Activated CD8-positive, alpha-beta memory T cell treated with anti-CD3 and anti-CD28 coated beads for 24 hours (primary cell): Measurements from ENCODE around the gene DHX36.

ENCODE experiments used
- DNase-seq: peaks from one replicate; pipeline ENCODE4 v3.0.0-alpha.2; 2020

The DHX36 gene

GRCh38 chr3:154323891-154324738 is at the start of gene DHX36:
Gene DHX36, minus strand, starts transcription at chr3:154324487. Its CDS starts 71 bp downstream, at chr3:154324416.
- DNase-seq: peak; percentile 94

- DNase-seq: no peak
Observed at GRCh38 chr3:154367221-154367620, 42.9 kb upstream of the DHX36 start.

- DNase-seq: no peak
Observed at GRCh38 chr3:154364849-154365248, 40.6 kb upstream of the DHX36 start.

GRCh38 chr3:154361099-154361498 is 36.8 kb upstream of the DHX36 start:
- no peak for DNase-seq

GRCh38 chr3:154356009-154356408 is 31.7 kb upstream of the DHX36 start:
- no peak for DNase-seq

GRCh38 chr3:154349223-154349622 is 24.9 kb upstream of the DHX36 start:
- DNase-seq: no peak

GRCh38 chr3:154345422-154346122 is 21.3 kb upstream of the DHX36 start:
- no peak for DNase-seq

GRCh38 chr3:154338570-154338969 is 14.3 kb upstream of the DHX36 start:
- no peak for DNase-seq

- DNase-seq: no peak
Observed at GRCh38 chr3:154338008-154338407, 13.7 kb upstream of the DHX36 start.

GRCh38 chr3:154334973-154335420 is 10.7 kb upstream of the DHX36 start:
- no peak for DNase-seq

GRCh38 chr3:154327871-154328270 is 3.6 kb upstream of the DHX36 start:
- no peak for DNase-seq

GRCh38 chr3:154324919-154325318 is 632 bp upstream of the DHX36 start:
- DNase-seq: no peak

- DNase-seq: no peak
Observed at GRCh38 chr3:154316974-154317767, 7.1 kb downstream of the DHX36 start.

- no peak for DNase-seq
Observed at GRCh38 chr3:154314152-154314551, 10.1 kb downstream of the DHX36 start.

- no peak for DNase-seq
Observed at GRCh38 chr3:154310840-154311239, 13.4 kb downstream of the DHX36 start.

- DNase-seq: no peak
Observed at GRCh38 chr3:154307363-154307762, 16.9 kb downstream of the DHX36 start.

GRCh38 chr3:154304936-154305335 is 19.4 kb downstream of the DHX36 start:
- DNase-seq: no peak

GRCh38 chr3:154304116-154304786 is 20.0 kb downstream of the DHX36 start:
- no peak for DNase-seq

- DNase-seq: no peak
Observed at GRCh38 chr3:154301561-154301960, 22.7 kb downstream of the DHX36 start.

- DNase-seq: no peak
Observed at GRCh38 chr3:154294016-154294415, 30.3 kb downstream of the DHX36 start.

GRCh38 chr3:154290187-154290586 is 34.1 kb downstream of the DHX36 start:
- DNase-seq: no peak

GRCh38 chr3:154285221-154285620 is 39.1 kb downstream of the DHX36 start:
- DNase-seq: no peak

GRCh38 chr3:154280161-154280560 is 44.1 kb downstream of the DHX36 start:
- no peak for DNase-seq
